ENCODE measurements around the gene RHBDD3. TPM values are rescaled to one million over a fixed set of nuclear protein-coding genes. Genes with fewer than 3 reads are reported as not detected.
A peak's percentile ranks its signal among the peaks of the same experiment; 100 is the strongest.

Gene RHBDD3
- total and polyA plus RNA-seq, 9 of the 15 experiments (the other 6 are each of a cell fraction or from before 2014, with no cell fraction given) = 0.32 to 35.6 (median 14.0) TPM

DNA sequence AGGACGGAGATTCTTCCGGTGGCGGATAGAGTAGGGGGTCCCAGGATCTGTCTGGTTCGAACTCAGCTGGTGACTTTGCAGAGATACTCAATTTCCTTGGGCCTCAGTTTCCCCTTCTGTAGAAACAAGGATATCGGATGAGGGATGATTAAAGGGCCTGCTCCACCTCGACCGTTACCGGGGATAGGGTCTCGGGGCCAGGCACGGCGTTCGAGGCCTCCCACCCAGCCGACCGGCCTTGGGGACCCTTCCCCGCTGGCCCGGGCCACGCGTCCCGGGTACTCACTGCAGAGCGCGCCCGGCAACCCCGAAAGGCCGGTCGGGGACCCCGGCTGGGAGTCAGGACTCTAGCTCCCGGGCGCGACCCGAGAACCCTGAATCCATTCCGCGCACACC, 321 bp downstream of the RHBDD3 start (continued):
- TF ChIP-seq, protein P1, sequence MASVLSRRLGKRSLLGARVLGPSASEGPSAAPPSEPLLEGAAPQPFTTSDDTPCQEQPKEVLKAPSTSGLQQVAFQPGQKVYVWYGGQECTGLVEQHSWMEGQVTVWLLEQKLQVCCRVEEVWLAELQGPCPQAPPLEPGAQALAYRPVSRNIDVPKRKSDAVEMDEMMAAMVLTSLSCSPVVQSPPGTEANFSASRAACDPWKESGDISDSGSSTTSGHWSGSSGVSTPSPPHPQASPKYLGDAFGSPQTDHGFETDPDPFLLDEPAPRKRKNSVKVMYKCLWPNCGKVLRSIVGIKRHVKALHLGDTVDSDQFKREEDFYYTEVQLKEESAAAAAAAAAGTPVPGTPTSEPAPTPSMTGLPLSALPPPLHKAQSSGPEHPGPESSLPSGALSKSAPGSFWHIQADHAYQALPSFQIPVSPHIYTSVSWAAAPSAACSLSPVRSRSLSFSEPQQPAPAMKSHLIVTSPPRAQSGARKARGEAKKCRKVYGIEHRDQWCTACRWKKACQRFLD (CRISPR knock-in tag; IDR thresholded peaks at IDR 0.05) = peak; percentile 81; the same call in 1 of the 2 replicates
- TF ChIP-seq MAZ (CRISPR knock-in tag; conservative IDR thresholded peaks at IDR 0.05 in 1 of 2, IDR thresholded peaks at IDR 0.05 in 1 of 2) (0 out of 4 replicates have a peak, but pooled peaks of 1 of the 2 experiments have one; percentile 19), ZNF143 (CRISPR knock-in tag; IDR thresholded peaks at IDR 0.05) (no peak), NR4A1 (CRISPR knock-in tag; IDR thresholded peaks at IDR 0.05) (no peak), NR4A1 (tag; IDR thresholded peaks at IDR 0.05) (no peak; the same call in 1 of the 2 replicates), ZBTB7A (IDR thresholded peaks at IDR 0.05; ENCODE audit: borderline replicate concordance, control insufficient read depth, low read depth, low read length) (peak; percentile 83), HMG20B (CRISPR knock-in tag; IDR thresholded peaks at IDR 0.05) (no peak), ZBTB17 (CRISPR knock-in tag; IDR thresholded peaks at IDR 0.05) (0 out of 2 replicates have a peak, but pooled peaks have one; percentile 20), SAP30 (IDR thresholded peaks at IDR 0.05; ENCODE audit: borderline replicate concordance, insufficient read depth, low read depth, low read length, poor library complexity, severe bottlenecking) (peak; percentile 37)
- TF ChIP-seq, protein P2, sequence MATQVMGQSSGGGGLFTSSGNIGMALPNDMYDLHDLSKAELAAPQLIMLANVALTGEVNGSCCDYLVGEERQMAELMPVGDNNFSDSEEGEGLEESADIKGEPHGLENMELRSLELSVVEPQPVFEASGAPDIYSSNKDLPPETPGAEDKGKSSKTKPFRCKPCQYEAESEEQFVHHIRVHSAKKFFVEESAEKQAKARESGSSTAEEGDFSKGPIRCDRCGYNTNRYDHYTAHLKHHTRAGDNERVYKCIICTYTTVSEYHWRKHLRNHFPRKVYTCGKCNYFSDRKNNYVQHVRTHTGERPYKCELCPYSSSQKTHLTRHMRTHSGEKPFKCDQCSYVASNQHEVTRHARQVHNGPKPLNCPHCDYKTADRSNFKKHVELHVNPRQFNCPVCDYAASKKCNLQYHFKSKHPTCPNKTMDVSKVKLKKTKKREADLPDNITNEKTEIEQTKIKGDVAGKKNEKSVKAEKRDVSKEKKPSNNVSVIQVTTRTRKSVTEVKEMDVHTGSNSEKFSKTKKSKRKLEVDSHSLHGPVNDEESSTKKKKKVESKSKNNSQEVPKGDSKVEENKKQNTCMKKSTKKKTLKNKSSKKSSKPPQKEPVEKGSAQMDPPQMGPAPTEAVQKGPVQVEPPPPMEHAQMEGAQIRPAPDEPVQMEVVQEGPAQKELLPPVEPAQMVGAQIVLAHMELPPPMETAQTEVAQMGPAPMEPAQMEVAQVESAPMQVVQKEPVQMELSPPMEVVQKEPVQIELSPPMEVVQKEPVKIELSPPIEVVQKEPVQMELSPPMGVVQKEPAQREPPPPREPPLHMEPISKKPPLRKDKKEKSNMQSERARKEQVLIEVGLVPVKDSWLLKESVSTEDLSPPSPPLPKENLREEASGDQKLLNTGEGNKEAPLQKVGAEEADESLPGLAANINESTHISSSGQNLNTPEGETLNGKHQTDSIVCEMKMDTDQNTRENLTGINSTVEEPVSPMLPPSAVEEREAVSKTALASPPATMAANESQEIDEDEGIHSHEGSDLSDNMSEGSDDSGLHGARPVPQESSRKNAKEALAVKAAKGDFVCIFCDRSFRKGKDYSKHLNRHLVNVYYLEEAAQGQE (IDR thresholded peaks at IDR 0.05; ENCODE audit: borderline replicate concordance) = peak; percentile 16; the same call in 1 of the 2 replicates
- TF ChIP-seq, protein P2 (CRISPR knock-in tag; IDR thresholded peaks at IDR 0.05; ENCODE audit: low read depth) = no peak
- TF ChIP-seq, protein P3, sequence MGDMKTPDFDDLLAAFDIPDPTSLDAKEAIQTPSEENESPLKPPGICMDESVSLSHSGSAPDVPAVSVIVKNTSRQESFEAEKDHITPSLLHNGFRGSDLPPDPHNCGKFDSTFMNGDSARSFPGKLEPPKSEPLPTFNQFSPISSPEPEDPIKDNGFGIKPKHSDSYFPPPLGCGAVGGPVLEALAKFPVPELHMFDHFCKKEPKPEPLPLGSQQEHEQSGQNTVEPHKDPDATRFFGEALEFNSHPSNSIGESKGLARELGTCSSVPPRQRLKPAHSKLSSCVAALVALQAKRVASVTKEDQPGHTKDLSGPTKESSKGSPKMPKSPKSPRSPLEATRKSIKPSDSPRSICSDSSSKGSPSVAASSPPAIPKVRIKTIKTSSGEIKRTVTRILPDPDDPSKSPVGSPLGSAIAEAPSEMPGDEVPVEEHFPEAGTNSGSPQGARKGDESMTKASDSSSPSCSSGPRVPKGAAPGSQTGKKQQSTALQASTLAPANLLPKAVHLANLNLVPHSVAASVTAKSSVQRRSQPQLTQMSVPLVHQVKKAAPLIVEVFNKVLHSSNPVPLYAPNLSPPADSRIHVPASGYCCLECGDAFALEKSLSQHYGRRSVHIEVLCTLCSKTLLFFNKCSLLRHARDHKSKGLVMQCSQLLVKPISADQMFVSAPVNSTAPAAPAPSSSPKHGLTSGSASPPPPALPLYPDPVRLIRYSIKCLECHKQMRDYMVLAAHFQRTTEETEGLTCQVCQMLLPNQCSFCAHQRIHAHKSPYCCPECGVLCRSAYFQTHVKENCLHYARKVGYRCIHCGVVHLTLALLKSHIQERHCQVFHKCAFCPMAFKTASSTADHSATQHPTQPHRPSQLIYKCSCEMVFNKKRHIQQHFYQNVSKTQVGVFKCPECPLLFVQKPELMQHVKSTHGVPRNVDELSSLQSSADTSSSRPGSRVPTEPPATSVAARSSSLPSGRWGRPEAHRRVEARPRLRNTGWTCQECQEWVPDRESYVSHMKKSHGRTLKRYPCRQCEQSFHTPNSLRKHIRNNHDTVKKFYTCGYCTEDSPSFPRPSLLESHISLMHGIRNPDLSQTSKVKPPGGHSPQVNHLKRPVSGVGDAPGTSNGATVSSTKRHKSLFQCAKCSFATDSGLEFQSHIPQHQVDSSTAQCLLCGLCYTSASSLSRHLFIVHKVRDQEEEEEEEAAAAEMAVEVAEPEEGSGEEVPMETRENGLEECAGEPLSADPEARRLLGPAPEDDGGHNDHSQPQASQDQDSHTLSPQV (IDR thresholded peaks at IDR 0.05) = peak; percentile 51

Data from K562 (cell line).